ENCODE data around the gene ITPR2.

DNA sequence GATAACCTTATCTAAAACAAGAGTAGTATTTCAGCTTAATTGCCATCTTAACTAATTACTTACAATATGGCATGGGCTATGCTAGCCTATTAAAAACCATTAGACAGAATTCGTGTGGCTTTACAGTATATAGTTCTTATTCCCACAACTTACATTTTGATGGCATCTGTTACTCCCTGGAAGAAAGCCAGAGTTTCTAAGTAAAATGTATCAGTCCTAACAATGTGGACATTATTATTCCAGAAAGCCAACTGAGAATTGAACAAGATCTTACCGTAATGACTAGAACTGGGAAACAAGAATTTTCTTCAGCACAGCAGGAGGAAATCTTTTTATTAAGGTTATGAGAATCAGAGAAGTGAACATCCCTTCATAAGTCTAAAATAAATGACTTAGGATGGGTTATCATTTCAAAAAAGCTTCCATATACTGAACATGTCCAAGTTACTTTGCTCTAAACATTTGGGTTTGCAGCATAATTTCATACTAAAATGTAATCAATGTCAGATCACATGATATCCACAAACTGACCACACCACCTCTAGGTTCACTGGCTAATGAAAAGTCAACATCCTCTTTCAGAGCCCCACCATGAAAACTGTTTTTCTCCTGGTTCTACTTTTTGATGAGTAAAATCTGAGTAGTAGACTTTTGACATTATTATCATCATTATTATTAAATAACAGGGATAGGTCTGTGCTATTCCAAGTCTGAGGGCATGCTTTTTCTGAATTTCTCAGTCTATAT is 457.9 kb downstream of the ITPR2 start:
- TF ChIP-seq EZH2 (IDR thresholded peaks at IDR 0.05; ENCODE audit: low read length, unreplicated experiment) = no peak
- TF ChIP-seq, protein P1, sequence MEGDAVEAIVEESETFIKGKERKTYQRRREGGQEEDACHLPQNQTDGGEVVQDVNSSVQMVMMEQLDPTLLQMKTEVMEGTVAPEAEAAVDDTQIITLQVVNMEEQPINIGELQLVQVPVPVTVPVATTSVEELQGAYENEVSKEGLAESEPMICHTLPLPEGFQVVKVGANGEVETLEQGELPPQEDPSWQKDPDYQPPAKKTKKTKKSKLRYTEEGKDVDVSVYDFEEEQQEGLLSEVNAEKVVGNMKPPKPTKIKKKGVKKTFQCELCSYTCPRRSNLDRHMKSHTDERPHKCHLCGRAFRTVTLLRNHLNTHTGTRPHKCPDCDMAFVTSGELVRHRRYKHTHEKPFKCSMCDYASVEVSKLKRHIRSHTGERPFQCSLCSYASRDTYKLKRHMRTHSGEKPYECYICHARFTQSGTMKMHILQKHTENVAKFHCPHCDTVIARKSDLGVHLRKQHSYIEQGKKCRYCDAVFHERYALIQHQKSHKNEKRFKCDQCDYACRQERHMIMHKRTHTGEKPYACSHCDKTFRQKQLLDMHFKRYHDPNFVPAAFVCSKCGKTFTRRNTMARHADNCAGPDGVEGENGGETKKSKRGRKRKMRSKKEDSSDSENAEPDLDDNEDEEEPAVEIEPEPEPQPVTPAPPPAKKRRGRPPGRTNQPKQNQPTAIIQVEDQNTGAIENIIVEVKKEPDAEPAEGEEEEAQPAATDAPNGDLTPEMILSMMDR (conservative IDR thresholded peaks at IDR 0.05; ENCODE audit: low read depth, low read length) = no peak

Data from PC-3 (cell line).